GM18868 (cell line): ENCODE results near the gene SPTBN2.

ENCODE experiments used
- ATAC-seq: cut with Tn5 transposase; IDR thresholded peaks from one replicate; pipeline ENCODE4 v1.9.1; 2021; ENCODE audit warnings: mild to moderate bottlenecking, moderate library complexity; ENCODE audit not compliant: unreplicated experiment

Gene SPTBN2

DNA sequence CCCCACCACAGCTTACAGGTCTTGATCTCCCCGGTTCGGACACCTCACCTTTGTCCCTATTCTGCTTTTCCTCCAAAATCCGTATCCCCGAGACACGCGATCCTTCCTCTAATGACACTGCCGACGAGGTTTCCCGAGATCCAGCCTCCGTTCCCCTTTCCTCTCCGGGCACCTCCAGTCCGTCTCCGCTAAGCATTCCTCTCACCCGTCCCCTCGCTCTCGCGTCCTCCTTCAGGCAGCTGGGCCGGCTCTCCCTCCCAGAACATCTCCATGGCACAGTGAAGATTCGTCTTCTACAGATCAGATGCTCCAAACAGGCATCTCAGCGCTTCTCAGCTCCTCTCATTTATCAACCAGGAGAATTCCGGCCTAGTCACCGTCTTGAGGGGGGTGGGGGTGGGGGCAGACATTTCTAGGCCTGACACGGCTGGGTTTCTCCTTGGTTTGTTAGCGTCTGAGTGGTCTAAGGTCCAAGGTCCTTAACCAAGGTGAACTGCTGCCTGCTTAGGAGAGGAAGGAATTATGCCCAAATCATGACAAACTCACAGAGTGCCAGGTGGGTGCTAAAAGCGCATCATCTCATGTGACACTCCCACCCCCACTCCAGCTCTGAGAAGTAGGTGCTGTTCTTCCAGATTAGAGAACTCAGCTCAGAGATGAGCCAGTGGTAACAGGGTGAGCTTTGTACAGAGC is at the start of gene SPTBN2:
Gene SPTBN2 (minus strand): TSS at position 524 of the 693 bp plus-strand sequence. CDS start 7,976 bp downstream, outside the sequence.
- ATAC-seq, result no peak

DNA sequence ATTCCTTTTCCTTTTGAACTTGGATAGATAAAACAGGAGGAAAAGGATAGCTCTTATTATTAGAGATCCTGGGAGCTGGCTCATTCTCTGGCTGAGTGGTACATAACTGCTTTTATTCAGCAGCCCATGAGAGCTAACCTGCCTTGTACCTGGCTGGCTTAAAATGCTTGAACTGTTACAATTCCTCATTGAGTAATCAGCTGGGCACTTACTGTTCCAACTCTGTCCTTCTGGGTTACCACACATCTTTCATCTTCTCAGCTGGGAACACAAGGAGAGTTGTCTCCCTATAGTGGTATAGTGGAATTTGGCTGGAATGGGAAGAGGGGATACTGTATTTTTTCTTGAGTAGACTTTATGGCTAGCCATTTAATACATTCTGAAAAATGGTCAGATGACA is 39.8 kb upstream of the SPTBN2 start:
- ATAC-seq, result no peak

DNA sequence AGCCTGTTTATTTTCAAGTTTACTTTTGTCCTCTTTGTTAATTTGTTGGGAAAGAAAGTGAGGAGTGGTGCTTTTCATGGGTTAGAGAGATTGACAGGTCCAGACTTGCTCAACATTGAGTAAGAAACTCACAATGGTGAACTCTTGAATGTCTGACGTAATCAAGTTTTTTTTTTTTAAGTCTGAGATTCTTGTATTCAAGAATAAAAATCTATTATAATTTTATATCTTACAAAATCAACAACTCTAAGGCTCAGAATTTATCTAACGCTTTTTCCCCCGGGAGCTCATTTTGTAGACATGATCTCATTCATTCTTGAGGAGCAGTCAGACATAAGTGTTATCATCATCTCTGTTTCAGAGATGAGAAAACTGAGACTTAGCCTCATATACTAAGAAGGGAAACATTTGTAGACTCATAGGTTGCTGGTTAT is 39.1 kb upstream of the SPTBN2 start:
- ATAC-seq, result no peak

DNA sequence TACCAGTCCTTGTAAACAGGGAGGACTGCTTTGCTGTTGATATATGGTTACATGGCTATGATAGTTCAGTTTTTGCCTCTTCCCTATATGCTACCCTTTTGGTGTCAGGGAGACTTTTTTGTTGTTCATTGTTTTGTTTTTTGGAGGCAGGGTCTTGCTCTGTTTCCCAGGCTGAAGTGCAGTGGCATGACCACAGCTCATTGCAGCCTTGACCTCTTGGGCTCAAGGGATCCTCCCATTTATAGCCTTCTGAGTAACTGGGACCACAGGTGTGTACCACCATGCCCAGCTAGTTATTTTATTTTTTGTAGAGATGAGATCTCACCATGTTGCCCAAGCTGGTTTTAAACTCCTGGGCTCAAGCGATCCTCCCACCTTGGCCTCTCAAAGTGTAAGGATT is 38.6 kb upstream of the SPTBN2 start:
- no peak for ATAC-seq

DNA sequence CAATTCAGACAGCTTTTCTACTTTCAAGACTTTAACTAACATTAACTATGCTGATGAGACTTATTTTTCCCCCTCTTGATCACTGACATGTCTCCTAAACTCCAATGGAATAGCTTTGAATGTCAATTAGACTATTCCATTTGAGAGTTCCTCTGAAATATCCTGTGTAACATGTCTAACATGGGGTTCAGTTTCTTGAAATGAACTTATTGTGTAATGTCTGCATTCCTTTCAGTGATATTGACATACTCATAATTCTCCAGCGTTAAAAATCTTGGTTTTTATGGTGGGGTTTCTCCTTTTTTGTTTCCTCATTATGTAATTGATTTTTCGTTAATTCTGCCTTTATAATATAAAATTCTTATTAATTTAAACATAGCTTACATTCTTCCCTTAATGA is 37.7 kb upstream of the SPTBN2 start:
- no peak for ATAC-seq

DNA sequence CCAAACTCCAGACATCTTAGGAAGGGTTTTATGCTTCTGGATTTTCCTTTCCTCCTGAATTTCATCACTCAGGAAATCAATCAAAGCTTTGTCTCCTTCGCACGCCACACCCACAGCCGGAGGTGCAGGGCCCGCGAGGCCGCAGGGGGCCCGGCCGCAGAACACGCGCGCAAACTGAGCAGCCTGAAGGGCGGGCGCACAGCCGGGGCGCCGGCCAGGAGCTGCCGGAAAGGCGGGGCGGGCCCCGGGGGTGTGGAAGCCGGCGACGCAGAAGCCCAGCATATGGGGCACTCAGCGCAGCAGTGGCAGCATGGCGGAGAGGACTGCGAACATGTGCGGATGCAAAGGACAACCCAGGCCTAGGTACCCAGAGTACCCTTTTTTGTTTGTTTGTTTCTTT is 33.1 kb upstream of the SPTBN2 start:
- ATAC-seq, result no peak

DNA sequence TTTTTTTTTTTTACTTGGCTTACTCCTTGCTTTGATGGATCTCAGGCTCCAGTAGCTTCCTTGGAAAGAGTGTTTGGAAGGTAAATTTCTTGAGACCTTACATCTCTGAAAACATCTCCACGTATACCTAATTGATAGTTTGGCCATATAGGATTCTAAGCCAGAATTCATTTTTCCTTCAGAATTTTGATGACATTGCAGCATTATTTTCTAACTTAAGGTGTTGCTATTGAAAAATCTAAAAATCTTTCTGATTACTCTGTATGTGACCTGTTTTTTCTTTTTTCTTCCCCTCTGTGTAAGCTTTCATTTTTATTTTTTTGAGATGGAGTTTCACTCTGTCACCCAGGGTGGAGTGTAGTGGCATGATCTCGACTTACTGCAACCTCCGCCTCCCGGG is 23.1 kb upstream of the SPTBN2 start:
- ATAC-seq, result no peak

DNA sequence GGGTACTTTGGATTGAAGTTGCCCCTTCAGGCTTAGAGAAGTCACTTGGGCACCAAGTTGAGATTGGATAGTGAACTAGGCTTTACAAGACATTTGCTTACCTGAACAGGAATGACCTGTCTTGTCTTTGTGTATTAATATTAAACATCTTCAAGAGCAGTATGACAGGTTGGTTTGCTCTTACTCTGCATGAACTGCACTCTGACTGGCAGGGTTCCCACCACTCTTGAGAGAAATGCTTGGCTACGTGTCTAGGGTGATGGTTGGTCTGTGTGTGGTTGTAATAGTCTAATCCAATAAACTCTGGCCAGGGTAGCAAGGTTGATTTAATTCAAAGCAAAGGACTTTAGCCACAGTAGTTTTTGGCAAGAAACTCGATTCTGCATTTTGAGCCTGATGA is 20.1 kb upstream of the SPTBN2 start:
- no peak for ATAC-seq

DNA sequence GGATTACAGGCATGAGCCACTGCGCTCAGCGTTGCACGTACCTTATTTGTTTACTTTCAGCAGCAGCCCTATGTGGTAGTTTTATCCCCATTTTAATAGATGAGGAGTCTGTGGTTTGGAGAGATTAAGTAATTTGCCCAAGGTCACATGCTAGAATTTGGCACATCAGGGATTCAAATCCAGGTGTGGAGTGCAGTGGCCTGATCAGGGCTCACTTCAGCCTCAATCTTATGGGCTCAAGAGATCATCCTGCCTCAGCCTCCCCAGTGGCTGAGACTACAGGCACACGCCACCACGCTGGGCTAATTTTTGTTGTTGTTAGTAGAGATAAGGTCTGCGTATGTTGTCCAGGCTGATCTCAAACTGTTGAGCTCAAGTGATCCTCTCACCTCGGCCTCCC is 18.5 kb upstream of the SPTBN2 start:
- ATAC-seq, result no peak

DNA sequence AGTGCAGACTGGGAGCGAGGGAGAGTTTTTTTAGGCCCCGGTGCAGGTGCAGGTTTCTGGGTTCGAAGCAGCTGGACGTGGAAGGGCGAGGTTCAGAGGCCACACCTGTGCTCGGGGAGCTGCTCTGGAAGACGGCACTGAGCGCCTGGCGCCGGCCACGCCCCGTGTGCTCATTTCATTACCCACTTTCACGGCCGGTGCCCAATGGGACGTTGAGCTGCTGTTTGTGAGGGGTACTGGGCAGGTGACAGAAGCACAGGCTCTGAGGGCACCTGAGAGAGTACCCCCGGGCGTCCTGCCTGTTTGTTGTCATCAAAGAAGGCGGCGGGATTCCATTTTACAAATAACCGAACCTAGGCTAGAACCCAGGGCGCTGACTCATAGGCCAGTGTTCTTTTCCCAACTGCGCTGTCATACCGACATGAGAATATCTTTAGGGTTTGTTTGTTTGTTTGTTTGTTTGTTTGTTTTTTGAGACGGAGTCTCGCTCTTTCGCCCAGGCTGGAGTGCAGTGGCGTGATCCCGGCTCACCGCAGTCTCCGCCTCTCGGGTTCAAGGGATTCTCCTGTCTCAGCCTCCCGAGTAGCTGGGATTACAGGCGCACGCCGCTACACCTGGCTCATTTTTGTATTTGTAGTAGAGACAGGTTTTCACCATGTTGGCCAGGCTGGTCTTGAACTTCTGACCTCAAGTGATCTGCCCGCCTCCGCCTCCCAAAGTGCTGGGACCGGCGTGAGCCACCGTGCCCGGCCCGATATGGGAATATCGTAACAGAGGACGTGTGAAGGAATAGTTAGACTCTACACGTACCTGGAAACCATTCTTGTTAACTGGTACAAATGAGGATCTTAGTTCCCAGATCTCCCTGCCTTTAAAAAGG is 16.6 kb upstream of the SPTBN2 start:
- no peak for ATAC-seq

DNA sequence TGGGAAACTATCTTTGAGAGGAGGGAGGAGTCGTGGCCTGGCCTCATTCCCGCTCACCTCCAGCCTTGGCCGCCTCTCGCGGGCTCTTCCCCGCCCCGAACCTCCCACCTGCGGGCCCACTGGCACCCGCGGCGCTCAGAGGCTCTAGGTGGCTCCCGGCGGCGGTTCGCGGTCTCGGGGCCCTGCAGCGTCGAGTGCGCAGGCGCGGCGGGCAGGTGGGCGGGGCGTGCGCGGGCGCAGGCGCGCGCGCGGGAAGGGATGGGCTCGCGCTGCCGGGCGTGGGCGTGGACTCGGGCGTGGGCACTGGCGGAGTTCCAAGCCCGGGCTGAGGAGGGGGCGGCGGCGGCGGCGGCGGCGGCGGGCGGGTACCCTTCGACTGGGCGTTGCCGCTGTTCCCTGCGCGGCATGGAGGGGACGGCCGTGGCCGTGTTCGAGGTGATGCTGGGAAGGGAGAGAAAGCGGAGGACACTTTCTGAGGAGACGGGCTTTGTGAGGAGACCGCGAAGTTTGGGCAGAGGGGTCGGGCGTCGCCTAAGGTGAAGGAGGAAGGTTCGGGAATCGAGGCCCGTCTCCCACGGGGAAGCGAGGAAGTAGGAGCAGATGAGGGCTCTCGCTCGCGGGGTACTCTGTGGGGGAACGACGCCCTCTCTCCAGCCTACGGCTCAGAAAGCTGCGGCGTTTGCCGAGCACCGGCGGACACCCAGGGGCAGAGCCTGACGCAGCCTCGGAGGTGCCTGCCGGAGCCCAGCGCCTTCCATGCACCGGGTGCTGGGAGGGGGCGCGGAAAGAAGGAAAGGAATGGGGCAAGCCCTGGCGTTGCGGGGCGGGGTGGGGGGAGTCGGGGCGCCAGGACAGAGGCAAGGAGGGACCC is 15.7 kb upstream of the SPTBN2 start:
- ATAC-seq, result peak; percentile 84

DNA sequence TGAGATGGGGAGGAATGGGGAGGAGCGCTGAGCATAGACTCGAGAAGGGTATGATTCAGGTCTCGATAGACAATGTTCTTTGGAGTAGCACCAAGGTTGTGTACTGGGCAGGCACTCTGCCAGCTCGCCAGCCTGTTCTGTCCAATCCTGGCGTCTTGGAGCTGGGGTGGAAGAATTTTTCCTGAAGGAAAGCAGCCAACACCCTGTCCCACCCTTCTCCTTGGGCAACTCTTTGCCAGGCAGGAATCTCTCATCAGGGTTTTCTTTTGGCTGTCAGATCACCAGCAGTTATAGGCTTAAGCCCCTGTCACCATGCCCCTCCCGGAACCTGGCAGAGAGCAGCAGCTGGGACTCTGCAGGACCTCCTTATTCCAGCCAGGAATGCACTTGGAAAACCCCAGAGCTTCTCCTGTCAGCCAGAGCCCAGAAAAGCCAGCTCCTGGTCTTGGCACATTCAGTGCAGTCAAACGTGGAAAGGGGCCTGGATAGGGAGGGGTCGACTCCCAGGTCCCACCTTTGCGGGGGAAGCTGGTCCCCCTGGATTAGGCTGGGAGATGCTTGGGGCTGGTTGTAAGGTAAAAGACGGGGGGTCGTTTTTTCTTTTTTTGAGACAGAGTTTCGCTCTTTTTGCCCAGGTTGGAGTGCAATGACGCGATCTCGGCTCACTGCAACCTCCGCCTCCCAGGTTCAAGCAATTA is 14.4 kb upstream of the SPTBN2 start:
- no peak for ATAC-seq

DNA sequence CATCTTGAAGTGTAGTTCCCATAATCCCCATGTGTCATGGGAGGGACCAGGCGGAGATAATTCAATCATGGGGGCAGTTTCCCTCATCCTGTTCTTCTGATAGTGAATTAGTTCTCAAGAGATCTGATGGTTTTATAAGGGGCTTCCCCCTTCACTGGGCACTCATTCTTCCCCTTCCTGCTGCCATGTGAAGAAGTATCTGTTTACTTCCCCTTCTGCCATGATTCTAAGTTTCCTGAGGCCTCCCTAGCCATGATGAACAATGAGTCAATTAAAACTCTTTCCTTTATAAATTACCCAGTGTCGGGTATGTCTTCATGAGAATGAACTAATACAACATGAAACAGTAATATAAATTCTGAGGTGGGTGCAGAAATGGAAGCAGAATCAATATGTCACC is 12.1 kb upstream of the SPTBN2 start:
- no peak for ATAC-seq

DNA sequence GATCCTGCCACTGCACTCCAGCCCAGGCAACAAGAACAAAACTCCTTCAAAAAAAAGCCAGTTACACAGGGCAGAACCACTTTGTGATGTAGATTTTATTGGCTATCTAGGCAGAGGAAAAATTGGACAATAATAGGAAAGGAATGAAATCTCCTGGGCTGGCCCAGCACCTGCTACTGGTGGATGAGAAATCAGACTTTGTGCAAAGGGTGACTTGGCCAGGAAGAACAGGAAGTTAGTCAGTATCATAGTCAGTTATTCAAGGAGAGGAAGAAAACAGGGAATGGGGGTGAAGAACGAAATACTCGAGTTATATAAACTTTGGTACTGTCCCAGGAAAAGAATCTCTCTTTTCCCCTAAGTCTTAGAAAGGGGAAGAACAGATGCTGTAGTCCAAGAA is 11.0 kb upstream of the SPTBN2 start:
- no peak for ATAC-seq

DNA sequence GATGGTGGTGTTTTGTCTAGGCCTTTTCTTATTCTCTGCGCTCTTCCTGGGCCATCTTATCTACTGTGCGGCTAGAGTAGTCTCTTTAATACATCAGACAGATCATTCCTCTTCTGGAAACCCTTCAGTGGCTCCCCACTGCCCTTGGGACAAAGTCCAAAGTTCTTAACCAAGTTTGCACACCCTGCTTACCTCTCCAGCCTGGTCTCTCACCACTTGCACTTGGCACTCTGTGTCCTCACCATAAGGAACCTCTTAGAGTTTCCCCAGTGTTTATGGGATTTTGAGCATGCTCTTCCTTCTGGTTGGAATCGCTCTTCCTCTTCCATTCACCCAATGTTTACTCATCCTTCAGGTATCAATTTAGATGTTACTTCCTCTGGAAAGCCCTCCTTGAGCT is 5.2 kb upstream of the SPTBN2 start:
- ATAC-seq, result no peak

DNA sequence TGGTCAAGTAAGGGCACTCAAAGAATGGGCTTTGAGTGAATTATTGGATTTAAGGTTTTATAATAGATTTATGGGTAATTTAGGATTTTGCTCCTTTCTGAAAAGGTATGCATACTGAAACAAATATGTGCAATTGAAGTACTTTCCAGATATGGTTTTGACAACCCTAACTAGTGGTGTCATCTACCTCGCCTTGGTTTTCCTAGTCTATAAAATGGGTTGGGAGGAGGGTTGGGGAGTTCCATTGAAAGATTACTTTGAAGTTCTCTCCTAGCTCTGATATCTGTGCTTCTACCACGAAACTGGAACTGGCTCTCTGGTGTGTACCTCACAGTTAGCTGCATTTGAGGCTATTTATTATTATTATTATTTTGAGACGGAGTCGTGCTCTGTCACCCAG is 431 bp upstream of the SPTBN2 start:
- ATAC-seq, result no peak

DNA sequence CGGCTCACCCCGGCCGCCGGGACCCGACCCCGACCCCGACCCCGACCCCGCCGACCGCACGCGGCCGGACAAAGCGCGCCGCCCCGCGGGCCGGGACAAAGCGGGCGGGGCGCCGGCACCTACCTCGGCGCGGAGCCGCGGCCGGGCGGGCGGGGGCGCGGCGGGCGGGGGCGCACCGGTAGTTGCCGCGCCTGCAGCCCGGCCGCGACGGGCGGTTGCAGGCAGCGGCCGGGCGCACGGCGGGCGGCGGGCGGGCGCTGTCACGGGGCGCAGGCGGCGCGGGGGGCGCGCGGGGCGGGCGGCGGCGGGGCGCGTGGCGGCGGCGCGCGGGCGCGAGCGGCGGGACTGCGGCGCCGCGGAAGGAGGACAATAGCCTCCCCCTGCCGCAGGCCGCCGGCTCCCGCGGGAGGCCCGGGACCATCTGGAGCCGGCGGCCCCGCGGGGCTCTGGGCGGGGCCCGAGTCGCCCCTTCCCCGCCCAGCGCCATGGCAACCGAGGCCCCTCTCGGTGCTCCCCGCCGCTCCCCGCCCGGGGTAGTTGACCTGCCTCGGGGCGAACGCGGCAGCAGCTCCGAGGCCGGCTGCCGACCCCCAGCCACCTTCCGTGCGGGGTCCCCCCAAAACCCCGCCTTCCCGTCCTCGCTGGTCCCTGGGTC is 851 bp downstream of the SPTBN2 start:
- ATAC-seq, result no peak

DNA sequence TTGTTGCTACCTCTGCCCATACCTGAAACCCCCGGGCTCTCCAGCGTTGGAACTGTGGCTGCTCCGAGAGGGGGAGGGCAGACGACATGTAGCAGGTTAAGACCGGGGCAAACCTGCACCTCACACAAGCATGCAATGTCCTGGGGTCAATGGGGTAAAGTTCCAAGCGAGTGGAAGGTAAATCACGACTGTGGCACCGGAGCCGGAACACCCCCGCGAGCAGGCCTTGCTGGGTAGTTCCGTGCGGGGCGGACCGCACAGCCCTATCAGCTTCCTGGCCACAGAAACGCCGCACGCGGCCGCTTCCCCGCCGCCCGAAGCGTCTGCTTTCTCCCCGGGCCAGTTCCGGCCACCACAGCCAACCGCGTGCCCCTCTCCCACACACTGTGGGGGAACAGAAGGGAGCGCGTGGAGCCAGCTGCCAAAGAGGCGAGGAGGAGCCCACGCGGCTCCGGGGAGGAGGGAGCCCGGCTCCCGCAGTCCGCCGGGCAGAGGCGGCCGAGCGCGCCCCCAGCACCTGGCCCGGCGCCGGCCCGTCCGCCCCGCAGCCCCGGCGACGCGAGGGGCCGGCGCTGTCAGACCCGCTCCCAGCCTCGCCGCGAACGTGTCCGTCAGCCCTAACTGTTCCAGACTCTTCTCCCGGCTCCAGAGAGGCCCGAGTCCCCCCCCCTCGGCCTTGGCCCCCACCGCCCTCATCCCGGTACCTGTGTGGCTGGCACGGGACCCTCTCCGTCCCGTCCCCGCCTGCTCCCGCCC is 1.6 kb downstream of the SPTBN2 start:
- no peak for ATAC-seq

DNA sequence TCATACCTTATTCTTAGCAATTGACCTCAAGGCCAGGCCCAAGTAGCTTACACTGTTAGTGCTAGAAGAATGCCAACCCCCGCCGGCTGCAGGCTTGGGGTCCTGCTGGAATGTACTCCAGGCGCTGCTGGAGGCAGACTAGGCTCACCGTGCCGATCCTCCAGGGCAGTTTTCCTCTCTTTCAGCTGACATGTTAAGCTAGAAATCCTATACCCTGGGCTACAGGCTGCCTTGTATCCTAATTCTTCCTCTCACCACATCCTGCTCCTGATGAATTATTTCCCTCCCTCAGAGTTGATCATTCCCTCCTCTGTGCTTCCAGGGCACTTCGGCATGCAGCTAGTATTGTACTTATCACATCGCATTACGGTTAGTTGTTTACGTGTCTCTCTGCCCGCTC is 3.4 kb downstream of the SPTBN2 start:
- no peak for ATAC-seq

DNA sequence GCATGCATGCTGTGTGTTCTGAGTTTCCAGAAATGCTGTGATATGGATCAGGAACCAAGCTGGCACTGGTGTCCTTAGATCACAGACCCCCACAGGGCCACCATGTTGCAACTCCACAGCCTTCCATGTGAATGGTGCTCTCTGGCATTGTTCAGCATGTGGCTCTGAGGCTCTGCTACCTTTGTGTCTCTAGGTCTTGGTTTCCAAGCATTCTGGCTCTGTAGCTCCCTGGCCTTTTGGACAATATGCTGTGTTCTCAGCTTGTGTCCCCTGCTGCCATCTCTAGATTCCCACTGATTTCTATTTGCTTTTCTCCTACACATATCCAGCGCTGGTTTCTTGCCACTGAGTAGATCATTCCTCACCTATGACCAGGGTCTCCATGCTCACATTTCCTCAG is 3.9 kb downstream of the SPTBN2 start:
- no peak for ATAC-seq
